Chondrocyte (in vitro differentiated cells): ENCODE measurements around the gene NAA50. TPM values are rescaled to one million over a fixed set of nuclear protein-coding genes. Genes with fewer than 3 reads are reported as not detected.

ENCODE experiments used
- DNase-seq: peaks from one replicate; pipeline ENCODE4 v3.0.0; 2021; ENCODE audit warnings: mixed read lengths, low spot score
- H3K27ac Mint-ChIP-seq: one replicate; pipeline ENCODE4 v1.8.0; 2021; ENCODE audit warnings: mild to moderate bottlenecking, moderate library complexity, mixed read lengths; ENCODE audit not compliant: unreplicated experiment
- H3K27me3 Mint-ChIP-seq: 2 replicates; pipeline ENCODE4 v1.8.0; 2021; ENCODE audit warnings: low read depth, mixed read lengths
- H3K36me3 Mint-ChIP-seq: 2 replicates; pipeline ENCODE4 v1.8.0; 2021; ENCODE audit warnings: low read depth, mixed read lengths
- H3K4me1 Mint-ChIP-seq: 2 replicates; pipeline ENCODE4 v1.8.0; 2021; ENCODE audit warnings: low read depth, mild to moderate bottlenecking, mixed read lengths
- H3K4me3 Mint-ChIP-seq: one replicate; pipeline ENCODE4 v1.8.0; 2021; ENCODE audit warnings: mild to moderate bottlenecking, moderate library complexity, mixed read lengths; ENCODE audit not compliant: unreplicated experiment
- H3K9me3 Mint-ChIP-seq: 2 replicates; pipeline ENCODE4 v1.8.0; 2021; ENCODE audit warnings: low read depth, mixed read lengths
- total RNA-seq: library from RNA; stranded (reverse); gene quantifications from 3 replicates; pipeline ENCODE4 v1.2.1, GENCODE V29; 2021
- TF ChIP-seq, protein P1 (sequence below): fragments of 200-600 bp; sonication (generic); IDR thresholded peaks from 2 replicates; pipeline ENCODE4 v1.5.0; 2021; ENCODE audit warnings: antibody characterized with exemption, mild to moderate bottlenecking, moderate library complexity

Gene NAA50
- total RNA-seq, 1 donor from 2014 or later, result 71.8 TPM

DNA sequence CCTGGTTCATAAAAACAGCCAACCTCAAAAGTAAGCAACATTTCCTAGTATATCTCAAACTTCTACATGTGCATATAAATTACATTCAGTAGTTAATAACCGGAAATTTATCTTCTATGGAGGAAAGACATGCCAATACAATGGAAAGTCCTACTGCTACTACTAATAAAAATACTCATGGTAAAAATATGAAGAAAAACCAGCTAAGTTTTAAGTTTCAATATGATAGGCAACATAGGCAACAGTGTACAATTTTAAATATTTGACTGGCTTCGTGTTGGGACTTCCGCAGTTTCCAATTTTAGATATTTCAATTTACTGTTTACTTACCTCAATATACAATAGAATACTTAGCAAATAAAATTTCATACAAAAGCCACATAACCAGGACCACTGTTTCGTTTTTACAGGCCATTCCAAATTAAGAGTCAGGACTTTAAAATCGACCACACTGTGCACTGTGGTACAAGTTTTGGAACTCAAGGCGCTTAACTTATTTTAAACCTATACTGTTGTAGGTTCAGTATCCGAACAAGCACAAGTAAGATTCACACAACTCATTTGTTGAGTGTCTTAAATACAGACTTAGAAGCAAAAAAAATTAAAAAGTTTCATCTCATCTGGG is 2.9 kb downstream of the NAA50 start:
- DNase-seq, result no peak
- no peaks in the 10 kb centered on the region for H3K9me3 Mint-ChIP-seq
- H3K27ac Mint-ChIP-seq, result peak overlapping the region; percentile 5
- H3K4me3 Mint-ChIP-seq, result peak overlapping the region; percentile 9
- TF ChIP-seq, protein P1, sequence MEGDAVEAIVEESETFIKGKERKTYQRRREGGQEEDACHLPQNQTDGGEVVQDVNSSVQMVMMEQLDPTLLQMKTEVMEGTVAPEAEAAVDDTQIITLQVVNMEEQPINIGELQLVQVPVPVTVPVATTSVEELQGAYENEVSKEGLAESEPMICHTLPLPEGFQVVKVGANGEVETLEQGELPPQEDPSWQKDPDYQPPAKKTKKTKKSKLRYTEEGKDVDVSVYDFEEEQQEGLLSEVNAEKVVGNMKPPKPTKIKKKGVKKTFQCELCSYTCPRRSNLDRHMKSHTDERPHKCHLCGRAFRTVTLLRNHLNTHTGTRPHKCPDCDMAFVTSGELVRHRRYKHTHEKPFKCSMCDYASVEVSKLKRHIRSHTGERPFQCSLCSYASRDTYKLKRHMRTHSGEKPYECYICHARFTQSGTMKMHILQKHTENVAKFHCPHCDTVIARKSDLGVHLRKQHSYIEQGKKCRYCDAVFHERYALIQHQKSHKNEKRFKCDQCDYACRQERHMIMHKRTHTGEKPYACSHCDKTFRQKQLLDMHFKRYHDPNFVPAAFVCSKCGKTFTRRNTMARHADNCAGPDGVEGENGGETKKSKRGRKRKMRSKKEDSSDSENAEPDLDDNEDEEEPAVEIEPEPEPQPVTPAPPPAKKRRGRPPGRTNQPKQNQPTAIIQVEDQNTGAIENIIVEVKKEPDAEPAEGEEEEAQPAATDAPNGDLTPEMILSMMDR, result no peak
- H3K4me1 Mint-ChIP-seq, result peaks cover 52% of the 10 kb centered on the region
- H3K36me3 Mint-ChIP-seq, result no peaks in the 10 kb centered on the region
- H3K27me3 Mint-ChIP-seq, result no peaks in the 10 kb centered on the region

DNA sequence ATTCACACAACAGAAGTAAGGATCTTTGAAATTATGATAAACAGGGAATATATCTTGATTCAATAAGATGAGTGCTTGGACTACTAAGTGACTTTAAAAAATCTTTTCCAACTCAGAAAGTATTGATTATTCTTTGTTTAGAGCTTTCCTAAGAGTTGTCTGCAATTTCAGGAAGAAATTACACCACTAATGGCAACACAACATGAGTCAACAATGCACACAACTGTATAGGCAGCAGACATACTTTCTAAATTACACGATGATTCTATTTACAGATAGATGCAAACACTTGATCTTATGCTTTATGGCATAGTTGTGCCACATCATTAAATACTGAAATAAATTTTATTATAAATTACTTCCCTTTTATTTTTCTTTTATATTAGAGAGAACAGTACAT is 4.4 kb downstream of the NAA50 start:
- Mint-ChIP-seq H3K9me3 (no peaks in the 10 kb centered on the region), H3K36me3 (no peaks in the 10 kb centered on the region), H3K27ac (no peak overlapping the region), H3K4me3 (no peak overlapping the region), H3K27me3 (no peaks in the 10 kb centered on the region), H3K4me1 (peaks cover 58% of the 10 kb centered on the region)
- no peak for DNase-seq
- TF ChIP-seq, protein P1, result no peak

DNA sequence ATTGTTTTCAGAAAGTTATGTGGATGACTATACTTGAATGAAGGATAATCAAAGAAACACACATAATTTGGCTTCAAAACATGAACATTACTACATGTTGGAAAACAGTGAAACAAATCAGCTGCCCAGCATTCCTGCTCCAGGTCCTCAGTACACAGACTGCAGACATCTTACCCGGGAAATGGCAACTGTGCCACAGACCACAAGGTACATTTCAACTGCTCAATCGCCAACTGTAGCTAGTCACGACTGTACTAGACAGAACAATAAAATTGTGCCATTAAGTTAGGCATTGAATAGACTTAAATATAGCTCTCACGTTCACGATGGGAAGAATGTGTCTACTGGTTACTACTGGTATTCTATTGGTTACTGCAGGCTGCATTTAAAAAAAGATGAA is 5.0 kb downstream of the NAA50 start:
- Mint-ChIP-seq H3K36me3 (no peaks in the 10 kb centered on the region), H3K27me3 (no peaks in the 10 kb centered on the region), H3K4me1 (peaks cover 60% of the 10 kb centered on the region), H3K9me3 (no peaks in the 10 kb centered on the region), H3K4me3 (no peak overlapping the region), H3K27ac (no peak overlapping the region)
- DNase-seq, result no peak
- TF ChIP-seq, protein P1, result no peak

DNA sequence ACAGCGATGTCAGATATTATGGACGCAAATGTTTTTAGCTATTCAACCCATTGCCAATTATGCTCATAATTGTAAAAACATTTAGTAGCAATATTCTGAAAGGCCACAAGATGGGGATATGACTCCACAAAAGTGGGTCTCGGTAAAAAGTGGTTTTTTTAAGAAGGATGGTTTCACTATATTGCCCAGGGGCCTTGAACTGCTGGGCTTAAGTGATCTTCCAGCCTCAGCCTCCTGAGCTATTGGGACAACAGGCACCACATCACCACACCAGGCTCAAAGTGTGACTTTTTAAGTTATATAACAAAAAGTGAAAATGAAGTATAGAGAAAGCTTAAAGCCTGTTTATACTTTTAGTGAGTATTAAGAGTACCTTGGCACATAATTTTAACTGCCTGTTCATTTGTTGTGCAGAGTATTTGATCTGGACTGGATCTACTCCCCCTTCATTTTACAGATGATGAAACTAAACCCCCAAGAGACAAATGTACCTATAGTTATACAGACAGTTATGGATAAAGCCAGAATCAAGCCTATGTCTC is 9.4 kb downstream of the NAA50 start:
- Mint-ChIP-seq H3K4me1 (peaks cover 40% of the 10 kb centered on the region), H3K4me3 (no peak overlapping the region), H3K9me3 (no peaks in the 10 kb centered on the region), H3K36me3 (no peaks in the 10 kb centered on the region), H3K27me3 (no peaks in the 10 kb centered on the region), H3K27ac (peak overlapping the region; percentile 60)
- TF ChIP-seq, protein P1, result peak; percentile 90
- DNase-seq, result no peak

DNA sequence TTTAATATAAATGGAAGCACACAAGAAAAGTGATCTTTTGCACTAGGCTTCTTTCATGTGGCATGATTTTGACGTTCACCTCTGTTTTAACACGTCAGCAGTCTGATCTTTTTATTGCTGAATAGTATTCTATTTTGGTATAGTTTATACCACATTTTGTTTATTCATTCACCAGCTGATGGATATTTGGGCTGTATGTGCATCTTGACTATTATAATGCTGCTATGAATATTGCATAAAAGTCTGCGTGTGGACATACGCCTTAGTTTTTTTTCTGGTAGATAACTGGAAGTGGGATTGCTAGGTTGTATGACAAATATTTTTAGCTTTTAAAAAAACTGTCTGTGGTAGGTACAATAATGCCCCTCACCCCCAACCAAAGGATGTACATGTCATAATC is 14.4 kb downstream of the NAA50 start:
- TF ChIP-seq, protein P1, result no peak
- Mint-ChIP-seq H3K4me1 (peaks cover 12% of the 10 kb centered on the region), H3K27me3 (no peaks in the 10 kb centered on the region), H3K9me3 (no peaks in the 10 kb centered on the region), H3K4me3 (no peak overlapping the region), H3K36me3 (no peaks in the 10 kb centered on the region), H3K27ac (no peak overlapping the region)
- DNase-seq, result no peak
